Neutrophil (primary cell): ENCODE results near the gene DLGAP4.

Experiments used
- H3K27ac ChIP-seq: fragments of 200-600 bp; sonication (generic); 2 replicates; pipeline ENCODE4 v1.5.1; 2016; ENCODE audit warnings: mild to moderate bottlenecking, moderate library complexity
- H3K27me3 ChIP-seq: fragments of 200-600 bp; sonication (generic); 2 replicates; pipeline ENCODE4 v1.6.0; 2016; ENCODE audit warnings: mild to moderate bottlenecking
- H3K36me3 ChIP-seq: fragments of 200-600 bp; sonication (generic); 2 replicates; pipeline ENCODE4 v1.5.1; 2017
- H3K4me1 ChIP-seq, 2 experiments: fragments of 200-600 bp in 1 of 2; sonication (generic) in 1 of 2; 1 replicate in 1 of 2; 2 replicates in 1 of 2; pipeline versions ENCODE4 v1.5.1 to v1.6.1; 2013 to 2016; ENCODE audit warnings: low read depth in 1 of 2, low read length in 1 of 2, mild to moderate bottlenecking in 1 of 2, moderate library complexity in 1 of 2; ENCODE audit not compliant: control insufficient read depth in 1 of 2, insufficient read depth in 1 of 2
- H3K4me3 ChIP-seq, 2 experiments: fragments of 200-600 bp in 1 of 2; sonication (generic) in 1 of 2; 1 replicate in 1 of 2; 2 replicates in 1 of 2; pipeline ENCODE4 v1.5.1; 2013 to 2016; ENCODE audit warnings: low read depth in 1 of 2, low read length in 1 of 2, mild to moderate bottlenecking in 1 of 2, moderate library complexity in 1 of 2
- H3K9me3 ChIP-seq: fragments of 200-600 bp; sonication (generic); 2 replicates; pipeline ENCODE4 v1.5.1; 2016
- TF ChIP-seq, protein P1 (sequence below): fragments of 200-600 bp; sonication (generic); IDR thresholded peaks from 2 replicates; pipeline ENCODE4 v1.5.1; 2016; ENCODE audit warnings: antibody characterized with exemption

Gene DLGAP4

DNA sequence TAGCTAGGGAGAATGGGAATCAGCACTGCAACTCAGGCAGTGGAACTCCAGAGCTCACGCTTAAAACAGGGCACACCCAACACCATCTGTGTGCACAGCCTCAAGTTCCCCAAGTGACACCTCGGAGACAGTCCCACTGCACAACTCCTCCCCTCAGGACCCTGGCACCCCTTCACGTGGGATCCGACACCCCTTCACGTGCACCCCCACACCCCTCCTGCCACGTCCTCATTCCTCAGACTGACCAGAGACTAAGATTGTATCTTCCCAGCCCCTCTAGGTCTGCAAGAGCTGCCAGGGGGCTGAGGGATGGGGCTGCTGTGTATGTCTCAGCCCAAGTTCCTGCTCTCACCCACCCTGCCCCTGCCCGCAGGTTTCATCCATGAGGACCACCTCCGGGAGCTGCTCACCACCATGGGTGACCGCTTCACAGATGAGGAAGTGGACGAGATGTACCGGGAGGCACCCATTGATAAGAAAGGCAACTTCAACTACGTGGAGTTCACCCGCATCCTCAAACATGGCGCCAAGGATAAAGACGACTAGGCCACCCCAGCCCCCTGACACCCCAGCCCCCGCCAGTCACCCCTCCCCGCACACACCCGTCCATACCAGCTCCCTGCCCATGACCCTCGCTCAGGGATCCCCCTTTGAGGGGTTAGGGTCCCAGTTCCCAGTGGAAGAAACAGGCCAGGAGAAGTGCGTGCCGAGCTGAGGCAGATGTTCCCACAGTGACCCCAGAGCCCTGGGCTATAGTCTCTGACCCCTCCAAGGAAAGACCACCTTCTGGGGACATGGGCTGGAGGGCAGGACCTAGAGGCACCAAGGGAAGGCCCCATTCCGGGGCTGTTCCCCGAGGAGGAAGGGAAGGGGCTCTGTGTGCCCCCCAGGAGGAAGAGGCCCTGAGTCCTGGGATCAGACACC is 242.8 kb downstream of the DLGAP4 start:
- Histone ChIP-seq H3K4me1 (no peaks in the 10 kb centered on the region), H3K9me3 (no peaks in the 10 kb centered on the region), H3K27me3 (no peaks in the 10 kb centered on the region), H3K4me3 (no peak overlapping the region), H3K27ac (no peak overlapping the region), H3K36me3 (no peaks in the 10 kb centered on the region)
- TF ChIP-seq, protein P1, sequence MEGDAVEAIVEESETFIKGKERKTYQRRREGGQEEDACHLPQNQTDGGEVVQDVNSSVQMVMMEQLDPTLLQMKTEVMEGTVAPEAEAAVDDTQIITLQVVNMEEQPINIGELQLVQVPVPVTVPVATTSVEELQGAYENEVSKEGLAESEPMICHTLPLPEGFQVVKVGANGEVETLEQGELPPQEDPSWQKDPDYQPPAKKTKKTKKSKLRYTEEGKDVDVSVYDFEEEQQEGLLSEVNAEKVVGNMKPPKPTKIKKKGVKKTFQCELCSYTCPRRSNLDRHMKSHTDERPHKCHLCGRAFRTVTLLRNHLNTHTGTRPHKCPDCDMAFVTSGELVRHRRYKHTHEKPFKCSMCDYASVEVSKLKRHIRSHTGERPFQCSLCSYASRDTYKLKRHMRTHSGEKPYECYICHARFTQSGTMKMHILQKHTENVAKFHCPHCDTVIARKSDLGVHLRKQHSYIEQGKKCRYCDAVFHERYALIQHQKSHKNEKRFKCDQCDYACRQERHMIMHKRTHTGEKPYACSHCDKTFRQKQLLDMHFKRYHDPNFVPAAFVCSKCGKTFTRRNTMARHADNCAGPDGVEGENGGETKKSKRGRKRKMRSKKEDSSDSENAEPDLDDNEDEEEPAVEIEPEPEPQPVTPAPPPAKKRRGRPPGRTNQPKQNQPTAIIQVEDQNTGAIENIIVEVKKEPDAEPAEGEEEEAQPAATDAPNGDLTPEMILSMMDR = no peak

DNA sequence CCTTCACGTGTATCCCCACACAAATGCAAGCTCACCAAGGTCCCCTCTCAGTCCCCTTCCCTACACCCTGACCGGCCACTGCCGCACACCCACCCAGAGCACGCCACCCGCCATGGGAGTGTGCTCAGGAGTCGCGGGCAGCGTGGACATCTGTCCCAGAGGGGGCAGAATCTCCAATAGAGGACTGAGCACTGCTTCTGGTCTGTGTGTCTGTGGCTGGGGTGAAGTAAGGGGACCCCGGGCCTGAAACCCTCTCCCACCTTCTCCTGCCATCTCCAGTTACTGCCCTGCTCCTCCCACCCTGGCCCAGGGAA is 243.4 kb downstream of the DLGAP4 start:
- TF ChIP-seq, protein P1 = no peak

DNA sequence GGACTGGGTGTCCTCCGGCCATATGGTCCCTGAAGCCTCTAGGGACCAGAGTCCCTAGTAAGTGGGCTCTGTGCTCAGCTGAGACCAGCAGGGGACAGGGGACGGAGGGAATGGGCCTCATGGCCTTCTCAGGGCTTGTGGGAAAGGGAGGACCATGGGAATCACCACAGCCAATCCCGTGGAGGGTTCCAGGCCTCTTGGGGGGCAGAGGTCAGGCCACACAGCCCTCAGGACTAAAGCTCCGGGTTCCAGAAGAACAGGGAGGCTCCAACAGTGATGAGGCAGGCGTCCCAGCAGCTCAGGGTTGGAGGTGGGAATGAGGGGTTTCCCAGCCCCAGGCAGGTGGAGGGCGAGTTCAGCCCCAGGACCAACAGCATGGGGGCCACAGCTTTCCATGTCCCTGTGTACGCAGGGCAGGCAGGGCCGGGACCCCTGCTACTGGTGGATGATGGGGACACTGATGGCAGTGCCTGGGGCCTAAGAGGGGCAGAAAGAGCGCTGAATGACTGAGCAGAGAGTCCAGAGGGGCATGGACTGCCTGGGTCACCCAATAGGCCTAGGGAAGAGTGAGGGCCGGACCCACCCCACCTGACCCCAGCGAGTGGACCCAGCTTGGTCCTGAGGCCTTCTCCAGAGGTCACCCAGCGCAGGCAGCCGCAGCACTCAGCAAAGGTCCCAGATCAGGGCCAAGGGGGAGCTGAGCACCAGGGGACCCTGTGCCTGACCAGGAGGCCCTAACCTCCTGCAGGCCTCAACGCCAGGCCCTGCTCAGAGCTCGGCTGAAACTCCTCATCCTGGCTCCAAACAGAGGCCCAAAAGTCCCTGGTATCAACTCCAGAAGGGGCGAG is 244.0 kb downstream of the DLGAP4 start:
- TF ChIP-seq, protein P1 = no peak
- Histone ChIP-seq H3K27me3 (no peaks in the 10 kb centered on the region), H3K36me3 (no peaks in the 10 kb centered on the region), H3K9me3 (no peaks in the 10 kb centered on the region), H3K4me1 (no peaks in the 10 kb centered on the region), H3K4me3 (no peak overlapping the region), H3K27ac (no peak overlapping the region)

More for the DNA sequence above, 243.4 kb downstream of the DLGAP4 start:
- no peaks in the 10 kb centered on the region for H3K4me1 ChIP-seq
- no peaks in the 10 kb centered on the region for H3K36me3 ChIP-seq
- no peak overlapping the region for H3K27ac ChIP-seq
- no peaks in the 10 kb centered on the region for H3K27me3 ChIP-seq
- no peaks in the 10 kb centered on the region for H3K9me3 ChIP-seq
- no peak overlapping the region for H3K4me3 ChIP-seq

DNA sequence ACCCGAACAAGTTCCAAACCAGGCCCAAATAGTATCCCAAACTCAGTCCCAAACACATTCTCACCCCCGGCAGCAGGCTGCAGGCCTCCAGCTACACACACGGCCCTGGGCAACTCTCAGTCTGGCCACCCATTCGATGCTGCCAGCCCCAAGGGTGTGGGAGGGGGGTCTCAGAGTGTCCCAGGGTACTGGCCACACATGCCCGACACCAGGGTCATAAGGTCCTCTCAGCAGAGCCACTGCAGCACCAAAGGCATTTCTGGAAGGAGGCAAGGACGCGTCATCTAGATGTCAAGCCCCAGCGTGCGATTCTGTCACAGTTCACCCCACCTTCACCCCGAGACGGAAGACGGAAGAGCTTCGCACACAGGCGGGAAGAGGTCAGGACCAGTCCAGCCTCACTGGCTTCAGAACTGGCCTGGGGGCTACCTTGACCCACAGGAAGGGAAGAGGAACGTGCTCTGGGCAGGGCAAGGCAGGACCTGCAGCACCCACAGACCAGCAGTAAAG is 244.7 kb downstream of the DLGAP4 start:
- no peaks in the 10 kb centered on the region for H3K9me3 ChIP-seq
- no peaks in the 10 kb centered on the region for H3K27me3 ChIP-seq
- TF ChIP-seq, protein P1 = no peak
- no peak overlapping the region for H3K27ac ChIP-seq
- no peaks in the 10 kb centered on the region for H3K4me1 ChIP-seq
- H3K4me3 ChIP-seq = no peak overlapping the region
- H3K36me3 ChIP-seq = no peaks in the 10 kb centered on the region

DNA sequence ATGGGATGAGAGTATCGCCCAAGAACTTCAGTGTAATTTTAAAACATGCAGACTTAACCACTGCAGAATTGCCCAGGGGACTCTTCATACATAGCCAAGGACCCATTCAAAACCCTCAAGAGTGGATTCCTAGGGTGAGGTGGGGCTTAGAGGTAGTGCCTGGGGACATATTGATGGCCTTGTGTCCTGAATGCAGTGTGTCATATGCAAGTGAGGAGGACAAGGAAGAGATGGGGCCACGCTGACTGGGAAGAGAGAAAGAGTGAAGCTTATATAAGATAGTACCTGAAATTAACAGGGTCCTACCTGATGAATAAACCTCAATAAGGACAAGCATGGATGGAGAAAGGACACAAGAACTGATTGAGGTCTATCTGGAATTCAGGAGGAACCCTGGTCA is 249.1 kb downstream of the DLGAP4 start:
- TF ChIP-seq, protein P1 = no peak
- no peak overlapping the region for H3K27ac ChIP-seq
- no peak overlapping the region for H3K4me3 ChIP-seq
- no peaks in the 10 kb centered on the region for H3K4me1 ChIP-seq
- no peaks in the 10 kb centered on the region for H3K36me3 ChIP-seq
- no peaks in the 10 kb centered on the region for H3K27me3 ChIP-seq
- H3K9me3 ChIP-seq = no peaks in the 10 kb centered on the region
